Keratinocyte (primary cell): ENCODE data around the gene UMAD1. TPM values are rescaled to one million over a fixed set of nuclear protein-coding genes. Genes with fewer than 3 reads are reported as not detected.

ENCODE experiments used
- DNase-seq: peaks from one replicate; pipeline ENCODE4 v3.0.0-alpha.2; 2011; ENCODE audit warnings: low read depth, missing footprints, low spot score
- FAIRE-seq: peaks from 2 replicates; lab custom pipeline; 2011; peaks lifted over from hg19 to GRCh38; lab: Jason Lieb, UNC
- H2AFZ ChIP-seq: 2 replicates; pipeline ENCODE4 v1.6.0; 2012; ENCODE audit warnings: low read length, control low read depth, inconsistent platforms; ENCODE audit not compliant: control insufficient read depth
- H3K27ac ChIP-seq: 2 replicates; pipeline ENCODE4 v1.5.1; 2011; ENCODE audit warnings: low read length; ENCODE audit not compliant: control insufficient read depth, insufficient read depth
- H3K27me3 ChIP-seq: 3 replicates; pipeline ENCODE4 v1.6.0; 2011; ENCODE audit warnings: low read length; ENCODE audit not compliant: control insufficient read depth, insufficient read depth; ENCODE audit errors: extremely low read depth
- H3K36me3 ChIP-seq, 2 experiments: 2 replicates in 1 of 2; 3 replicates in 1 of 2; pipeline ENCODE4 v1.5.1; 2011; ENCODE audit warnings: low read length in 2 of 2, mild to moderate bottlenecking in 1 of 2; ENCODE audit not compliant: control insufficient read depth in 2 of 2, insufficient read depth in 2 of 2; ENCODE audit errors: extremely low read depth in 1 of 2
- H3K4me1 ChIP-seq: 3 replicates; pipeline ENCODE4 v1.5.1; 2011; ENCODE audit warnings: low read length; ENCODE audit not compliant: control insufficient read depth, insufficient read depth; ENCODE audit errors: extremely low read depth
- H3K4me2 ChIP-seq: 3 replicates; pipeline ENCODE4 v1.6.0; 2011; ENCODE audit warnings: low read depth, low read length; ENCODE audit not compliant: control insufficient read depth, insufficient read depth; ENCODE audit errors: extremely low read depth
- H3K4me3 ChIP-seq, 3 experiments: fragments of 200-600 bp in 1 of 3; sonication (generic) in 1 of 3; 2 replicates in 2 of 3; 3 replicates in 1 of 3; pipeline ENCODE4 v1.5.1; 2011 to 2016; ENCODE audit warnings: low read length in 3 of 3, mild to moderate bottlenecking in 3 of 3, control low read depth in 2 of 3, inconsistent platforms in 1 of 3, low read depth in 1 of 3, mixed read lengths in 1 of 3, mixed run types in 1 of 3, moderate library complexity in 1 of 3; ENCODE audit not compliant: control insufficient read depth in 2 of 3, insufficient read depth in 2 of 3; ENCODE audit errors: extremely low read depth in 1 of 3
- H3K79me2 ChIP-seq: 2 replicates; pipeline ENCODE4 v1.6.0; 2012; ENCODE audit warnings: low read length; ENCODE audit not compliant: control insufficient read depth, insufficient read depth
- H3K9ac ChIP-seq: 3 replicates; pipeline ENCODE4 v1.6.0; 2011; ENCODE audit warnings: low read length; ENCODE audit not compliant: control insufficient read depth, insufficient read depth; ENCODE audit errors: extremely low read depth
- H3K9me1 ChIP-seq: 3 replicates; pipeline ENCODE4 v1.6.0; 2011; ENCODE audit warnings: low read length; ENCODE audit not compliant: control insufficient read depth, insufficient read depth; ENCODE audit errors: extremely low read depth
- H3K9me3 ChIP-seq: 2 replicates; pipeline ENCODE4 v1.5.1; 2012; ENCODE audit warnings: low read depth, low read length; ENCODE audit not compliant: control insufficient read depth
- H4K20me1 ChIP-seq: 3 replicates; pipeline ENCODE4 v1.6.0; 2011; ENCODE audit warnings: low read length; ENCODE audit not compliant: control insufficient read depth, insufficient read depth; ENCODE audit errors: extremely low read depth
- CTCF ChIP-seq, 3 experiments: IDR thresholded peaks in 1 of 3; conservative IDR thresholded peaks in 1 of 3; optimal IDR thresholded peaks in 1 of 3; 2 replicates in 2 of 3; 3 replicates in 1 of 3; pipeline versions ENCODE3 to v1.5.1; 2011; ENCODE audit warnings: low read length in 3 of 3, mild to moderate bottlenecking in 3 of 3, moderate library complexity in 2 of 3, control low read depth in 1 of 3, inconsistent platforms in 1 of 3; ENCODE audit not compliant: insufficient read depth in 2 of 3; ENCODE audit errors: extremely low read depth in 1 of 3
- EZH2 ChIP-seq: IDR thresholded peaks from one replicate; pipeline ENCODE4 v1.6.1; 2012; ENCODE audit warnings: inconsistent platforms, mild to moderate bottlenecking, low read length, moderate library complexity
- dilution Hi-C: fragments of 300-500 bp; cut with MboI; formaldehyde crosslinking; loops from one replicate; pipeline ENCODE4 v1.7.0; 2020; ENCODE audit warnings: low sequenced_read_pairs; ENCODE audit not compliant: extremely low pct_ligation_motif_present
- polyA plus RNA-seq, 5 experiments: library from polyadenylated mRNA; depleted of rRNA in 3 of 5; stranded (reverse) in 3 of 5; stranded (forward) in 1 of 5; unstranded in 1 of 5; fragments of >200 nt; gene quantifications; 1 replicate in 1 of 5; 2 replicates in 3 of 5; 3 replicates in 1 of 5; pipeline versions ENCODE4 v1.2.1 to v1.2.3, GENCODE V29; 2011 to 2012; ENCODE audit warnings: missing spikeins in 2 of 5, low read depth in 1 of 5, low replicate concordance in 1 of 5

UMAD1 gene
- polyA plus RNA-seq, 1 donor (not counting 4 experiments of a cell fraction or from before 2014, with no cell fraction given) = 18.2 TPM

- no peaks in the 10 kb centered on the region for H3K27me3 ChIP-seq
- no peak overlapping the region for H3K9ac ChIP-seq
- H3K4me2 ChIP-seq = no peak overlapping the region
- dilution Hi-C loops = no loop called here
- no peaks in the 10 kb centered on the region for H3K9me3 ChIP-seq
- no peak for DNase-seq
- no peak overlapping the region for H3K27ac ChIP-seq
- TF ChIP-seq EZH2 (no peak), CTCF (optimal IDR thresholded peaks at IDR 0.05 in 1 of 3, IDR thresholded peaks at IDR 0.05 in 1 of 3, conservative IDR thresholded peaks at IDR 0.05 in 1 of 3; ENCODE audit: extremely low read depth in 1 of 3, insufficient read depth in 2 of 3, low read length in 3 of 3) (no peak)
- FAIRE-seq = no peak
- H2AFZ ChIP-seq = no peak overlapping the region
- no peaks in the 10 kb centered on the region for H4K20me1 ChIP-seq
- H3K4me1 ChIP-seq = peaks cover 10% of the 10 kb centered on the region
- no peaks in the 10 kb centered on the region for H3K36me3 ChIP-seq
- no peaks in the 10 kb centered on the region for H3K79me2 ChIP-seq
- no peak overlapping the region for H3K4me3 ChIP-seq
- no peaks in the 10 kb centered on the region for H3K9me1 ChIP-seq
Measured at GRCh38 chr7:7701527-7701926, 61.0 kb downstream of the UMAD1 start.

GRCh38 chr7:7702826-7703225, 62.3 kb downstream of the UMAD1 start:
- peaks cover 10% of the 10 kb centered on the region for H3K4me1 ChIP-seq
- H3K9me3 ChIP-seq = no peaks in the 10 kb centered on the region
- no peaks in the 10 kb centered on the region for H3K36me3 ChIP-seq
- dilution Hi-C loops = no loop called here
- H3K9me1 ChIP-seq = no peaks in the 10 kb centered on the region
- no peaks in the 10 kb centered on the region for H3K27me3 ChIP-seq
- TF ChIP-seq CTCF (optimal IDR thresholded peaks at IDR 0.05 in 1 of 3, IDR thresholded peaks at IDR 0.05 in 1 of 3, conservative IDR thresholded peaks at IDR 0.05 in 1 of 3; ENCODE audit: extremely low read depth in 1 of 3, insufficient read depth in 2 of 3, low read length in 3 of 3) (no peak), EZH2 (no peak)
- H3K79me2 ChIP-seq = no peaks in the 10 kb centered on the region
- no peak overlapping the region for H3K4me3 ChIP-seq
- no peak for DNase-seq
- no peak overlapping the region for H3K4me2 ChIP-seq
- no peak overlapping the region for H2AFZ ChIP-seq
- FAIRE-seq = no peak
- H3K27ac ChIP-seq = no peak overlapping the region
- H3K9ac ChIP-seq = no peak overlapping the region
- H4K20me1 ChIP-seq = no peaks in the 10 kb centered on the region
